OCI-LY7 (cell line): ENCODE data around the gene HCFC1R1.

Experiments
- EZH2phosphoT487 ChIP-seq: fragments of 200-600 bp; sonication (generic); IDR thresholded peaks from 2 replicates; pipeline ENCODE4 v1.6.1; 2018; ENCODE audit warnings: low read depth, borderline replicate concordance, mild to moderate bottlenecking, mixed run types, antibody characterized with exemption, low read length, moderate library complexity, mixed read lengths
- TF ChIP-seq, protein P1 (sequence below): fragments of 200-600 bp; sonication (generic); conservative IDR thresholded peaks from 2 replicates; pipeline ENCODE4 v1.5.1; 2014; ENCODE audit warnings: mild to moderate bottlenecking, antibody characterized with exemption, low read length, moderate library complexity, mixed read lengths

DNA sequence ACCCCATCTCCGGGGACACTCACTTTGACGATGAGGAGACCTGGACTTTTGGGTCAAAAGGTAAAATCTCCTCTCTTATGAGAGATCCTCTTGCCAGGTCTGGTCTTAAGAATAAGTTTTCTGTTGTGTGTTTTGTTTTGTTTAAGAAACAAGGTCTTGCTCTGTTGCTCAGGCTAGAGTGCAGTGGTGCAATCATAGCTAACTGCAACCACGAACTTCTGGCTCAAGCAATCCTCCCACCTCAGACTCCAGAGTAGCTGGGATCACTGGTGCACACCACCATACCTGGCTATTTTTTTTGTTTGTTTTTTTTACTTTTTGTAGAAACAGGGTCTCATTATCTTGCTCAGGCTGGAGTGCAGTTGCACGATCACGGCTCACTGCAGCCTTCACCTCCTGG lies 26.7 kb upstream of the HCFC1R1 start:
- TF ChIP-seq, protein P1, sequence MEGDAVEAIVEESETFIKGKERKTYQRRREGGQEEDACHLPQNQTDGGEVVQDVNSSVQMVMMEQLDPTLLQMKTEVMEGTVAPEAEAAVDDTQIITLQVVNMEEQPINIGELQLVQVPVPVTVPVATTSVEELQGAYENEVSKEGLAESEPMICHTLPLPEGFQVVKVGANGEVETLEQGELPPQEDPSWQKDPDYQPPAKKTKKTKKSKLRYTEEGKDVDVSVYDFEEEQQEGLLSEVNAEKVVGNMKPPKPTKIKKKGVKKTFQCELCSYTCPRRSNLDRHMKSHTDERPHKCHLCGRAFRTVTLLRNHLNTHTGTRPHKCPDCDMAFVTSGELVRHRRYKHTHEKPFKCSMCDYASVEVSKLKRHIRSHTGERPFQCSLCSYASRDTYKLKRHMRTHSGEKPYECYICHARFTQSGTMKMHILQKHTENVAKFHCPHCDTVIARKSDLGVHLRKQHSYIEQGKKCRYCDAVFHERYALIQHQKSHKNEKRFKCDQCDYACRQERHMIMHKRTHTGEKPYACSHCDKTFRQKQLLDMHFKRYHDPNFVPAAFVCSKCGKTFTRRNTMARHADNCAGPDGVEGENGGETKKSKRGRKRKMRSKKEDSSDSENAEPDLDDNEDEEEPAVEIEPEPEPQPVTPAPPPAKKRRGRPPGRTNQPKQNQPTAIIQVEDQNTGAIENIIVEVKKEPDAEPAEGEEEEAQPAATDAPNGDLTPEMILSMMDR = no peak
- no peak for TF ChIP-seq EZH2phosphoT487
